ENCODE results near the gene OR10K2.

Gene OR10K2

GRCh38 chr1:158371188-158371953 lies 54.7 kb downstream of the OR10K2 start:
- DNase-seq (ENCODE audit: low read depth in 1 of 2, low spot score in 1 of 2) = no peak

Data from stimulated activated CD4-positive, alpha-beta T cell treated with anti-CD3 and anti-CD28 coated beads, Interleukin-15, amount 100 ng/mL, for 1 hour (primary cell).